Activated T-cell treated with anti-CD3 and anti-CD28 coated beads for 48 hours (primary cell): ENCODE data around the gene NFRKB.

ENCODE experiments used
- DNase-seq: peaks from one replicate; pipeline ENCODE4 v3.0.0-alpha.2; 2020; ENCODE audit warnings: low read depth

Gene NFRKB

DNA sequence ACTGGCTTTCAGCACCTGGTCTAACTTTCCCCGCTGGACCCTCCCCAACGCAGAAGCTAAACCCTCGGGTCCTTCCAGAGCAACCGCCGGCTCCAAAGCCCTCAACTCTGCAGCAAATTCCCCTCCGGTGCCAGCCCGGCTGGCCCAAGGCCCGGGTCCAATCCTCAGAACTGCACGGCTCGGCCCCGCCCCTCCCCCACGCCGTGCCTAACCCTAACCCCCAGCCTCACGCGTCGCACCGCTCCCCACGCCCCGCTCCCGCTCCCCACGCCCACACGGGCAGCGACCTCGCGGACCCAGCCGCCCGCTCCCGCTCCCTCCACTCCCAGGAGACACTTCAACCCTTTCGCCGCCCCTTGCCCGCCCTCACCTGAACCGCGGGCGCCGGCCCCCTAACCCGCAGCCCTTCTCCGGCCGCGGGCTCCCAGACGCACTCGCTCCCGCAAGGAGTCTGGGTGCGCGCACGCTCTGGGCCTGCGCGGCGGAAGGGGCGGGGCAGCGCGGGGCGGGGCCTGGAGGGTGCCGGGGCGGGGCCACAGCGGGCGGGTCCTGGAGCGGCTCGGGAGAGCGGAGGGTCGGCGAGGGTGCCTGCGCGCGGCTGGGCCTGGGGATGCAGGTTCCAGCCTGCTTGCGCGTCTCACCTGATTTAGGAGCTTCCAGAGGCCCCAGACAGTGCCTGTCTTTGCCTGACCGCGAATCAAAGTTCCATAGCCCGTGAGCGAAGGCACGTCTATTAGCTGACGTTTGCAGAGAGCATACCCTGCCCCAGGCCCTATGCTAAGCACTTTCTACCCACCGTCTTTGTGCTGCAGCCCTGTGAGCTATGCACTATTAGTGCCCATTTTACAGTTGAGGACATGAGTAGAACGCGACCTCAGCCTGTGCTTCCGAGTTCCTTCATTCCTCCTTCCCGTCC lies at the start of gene NFRKB:
TSS of gene NFRKB (minus strand) at position 453 of the 916 bp plus-strand sequence. CDS start 2,729 bp downstream, outside the sequence.
- DNase-seq, result peak; percentile 90

GRCh38 chr11:129944696-129945095 lies 49.3 kb upstream of the NFRKB start:
- no peak for DNase-seq

DNA sequence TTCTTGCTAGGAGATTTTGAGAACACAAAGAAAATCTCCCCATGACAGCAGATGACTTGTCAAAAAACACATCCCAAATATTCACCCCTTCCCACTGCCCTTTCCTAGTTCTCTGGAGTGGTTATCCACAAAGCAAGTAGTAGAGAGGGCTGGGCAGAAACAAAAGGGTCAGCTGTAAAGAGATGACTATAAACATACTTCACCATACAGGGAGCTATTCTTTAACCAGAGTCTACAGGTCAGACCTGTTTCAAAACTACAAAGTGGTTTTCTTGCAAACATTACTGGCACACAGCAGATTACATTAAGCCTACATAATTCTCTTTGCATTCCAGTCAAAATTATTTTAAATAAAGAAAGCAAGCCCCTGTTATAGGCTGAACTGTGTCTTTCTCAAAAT lies 47.7 kb upstream of the NFRKB start:
- DNase-seq, result no peak

GRCh38 chr11:129939510-129939909 lies 44.1 kb upstream of the NFRKB start:
- no peak for DNase-seq

DNA sequence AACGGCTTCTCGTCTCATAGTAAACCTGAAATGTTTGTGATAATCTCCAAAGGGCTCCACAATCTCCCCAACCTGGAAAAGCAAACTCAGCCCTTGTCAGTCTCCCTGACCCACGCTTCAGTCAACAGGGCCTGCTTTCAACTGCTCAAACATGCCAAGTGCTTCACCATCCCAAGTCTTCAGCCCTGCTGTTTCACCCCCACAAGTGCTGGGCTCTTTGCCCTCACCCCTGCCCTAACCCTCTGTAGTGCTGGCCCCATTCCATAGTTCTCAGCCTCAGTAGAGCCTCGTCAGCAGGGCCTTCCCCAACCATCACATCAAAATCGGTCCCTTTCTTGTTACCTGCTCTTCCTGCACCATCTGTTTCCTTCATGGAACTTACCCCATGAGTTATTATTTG lies 43.4 kb upstream of the NFRKB start:
- DNase-seq, result no peak

DNA sequence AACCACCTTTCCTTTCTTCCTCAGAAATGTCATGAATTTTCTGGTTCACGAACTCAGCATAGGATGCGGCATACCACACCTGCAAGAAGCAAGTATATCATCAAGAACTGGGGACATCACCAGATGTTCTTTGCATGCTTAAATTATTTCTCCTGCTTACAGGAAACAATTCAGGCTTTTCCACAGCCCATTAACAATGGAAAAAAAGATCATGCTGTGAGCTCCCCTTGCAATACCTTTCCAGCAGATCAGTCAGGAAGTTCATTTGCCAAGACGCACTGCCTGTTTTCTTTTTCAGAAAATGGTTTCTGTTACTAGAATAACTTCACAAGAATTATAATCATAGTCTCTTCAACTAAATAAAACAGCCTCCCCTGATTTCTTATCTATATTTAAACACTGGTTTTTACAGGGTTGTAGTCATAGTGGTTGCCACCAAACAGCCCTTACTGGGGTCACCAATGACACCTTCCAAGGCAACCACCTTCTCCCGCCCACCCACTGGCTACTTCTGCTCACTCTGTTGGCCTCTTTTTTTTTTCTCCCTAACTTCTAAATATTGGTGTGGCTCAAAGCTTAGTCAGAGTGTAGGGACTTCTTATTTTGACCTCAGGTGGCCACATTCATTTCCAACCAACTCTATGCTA lies 42.3 kb upstream of the NFRKB start:
- DNase-seq, result no peak

- no peak for DNase-seq
Observed at GRCh38 chr11:129935723-129936122, 40.3 kb upstream of the NFRKB start.

DNA sequence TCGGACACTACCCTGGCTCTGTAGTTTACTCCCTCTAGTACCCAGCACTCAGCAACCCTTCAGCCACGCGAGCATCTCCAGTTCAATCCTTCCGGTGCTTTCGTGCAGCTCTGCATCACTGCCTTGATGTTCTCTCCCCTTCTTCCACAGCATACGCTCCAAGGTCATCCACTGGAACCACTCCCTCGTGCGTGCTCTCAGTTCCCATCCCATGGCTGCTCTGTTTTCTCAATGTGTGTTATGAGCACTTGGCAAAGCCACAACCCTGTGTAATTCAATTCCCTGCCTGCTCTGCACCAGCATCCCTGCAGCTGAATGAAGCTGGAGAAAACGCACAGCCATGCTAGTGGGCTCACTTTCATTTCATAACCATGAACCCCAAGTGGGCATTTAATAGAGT lies 38.5 kb upstream of the NFRKB start:
- DNase-seq, result no peak

DNA sequence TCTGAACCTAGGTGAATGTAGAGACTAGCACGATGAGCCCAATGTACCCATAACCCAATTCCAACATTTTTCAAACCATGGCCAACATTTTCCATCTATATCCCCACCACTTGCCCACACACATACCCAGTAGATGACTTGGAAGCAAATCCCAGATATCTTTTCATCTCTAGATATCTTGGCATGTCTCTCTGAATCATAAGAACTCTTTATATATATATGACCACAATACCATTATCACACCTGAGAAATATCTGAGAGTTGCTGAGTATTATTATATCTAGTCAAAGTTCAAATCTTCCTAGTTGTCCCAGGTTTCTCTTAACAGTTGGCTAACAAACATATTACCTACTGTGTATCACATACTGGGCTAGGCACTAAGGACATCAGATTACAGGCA lies 37.9 kb upstream of the NFRKB start:
- no peak for DNase-seq

DNA sequence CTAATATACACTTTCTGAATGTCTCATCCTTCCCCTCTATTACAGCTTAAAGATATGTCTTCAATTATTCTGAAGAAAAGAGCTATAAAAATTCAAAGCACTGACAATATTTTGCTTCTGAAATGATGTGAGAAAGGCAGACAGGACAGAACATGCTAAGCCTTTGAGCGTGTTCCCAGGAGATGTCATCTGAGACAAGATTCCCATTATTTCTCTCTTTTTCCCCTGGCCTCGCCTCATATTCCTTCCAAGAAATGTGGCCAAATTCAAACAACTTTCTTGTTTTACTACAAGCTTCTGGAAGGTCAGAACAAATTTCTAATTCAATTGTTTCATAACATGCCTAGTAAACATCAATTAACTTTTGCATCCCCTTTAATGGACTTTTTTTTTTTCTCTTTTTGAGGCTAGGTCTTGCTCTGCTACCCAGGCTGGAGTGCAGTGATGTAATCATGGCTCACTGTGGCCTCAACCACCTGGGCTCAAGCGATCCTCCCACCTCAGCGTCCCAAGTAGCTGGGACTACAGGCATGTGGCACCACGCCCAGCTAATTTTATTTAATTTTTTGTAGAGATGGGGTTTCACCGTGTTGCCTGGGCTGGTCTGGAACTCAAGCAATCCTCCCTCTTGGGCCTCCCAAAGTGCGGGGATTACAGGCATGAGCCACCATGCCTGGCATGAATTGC lies 37.1 kb upstream of the NFRKB start:
- DNase-seq, result no peak

GRCh38 chr11:129930743-129931142 lies 35.4 kb upstream of the NFRKB start:
- no peak for DNase-seq

DNA sequence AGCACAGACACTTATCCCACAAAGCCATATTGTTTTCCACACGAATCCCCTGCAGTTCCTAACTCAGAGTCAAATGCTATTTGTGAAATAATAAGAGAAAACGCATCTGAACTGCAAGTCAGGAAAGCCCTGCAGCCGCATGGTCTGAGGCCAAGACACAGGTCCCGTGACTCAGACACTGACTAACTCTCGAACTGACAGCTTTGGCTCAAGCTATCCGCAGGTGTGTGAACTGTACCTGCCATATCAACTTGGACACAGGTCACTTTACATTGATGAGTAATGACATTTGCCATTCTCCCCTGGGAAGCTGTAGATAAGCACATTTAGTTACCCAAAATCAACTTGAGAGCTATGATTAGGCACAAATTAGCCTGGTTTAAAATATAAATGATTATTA lies 34.9 kb upstream of the NFRKB start:
- DNase-seq, result no peak

- DNase-seq, result no peak
Observed at GRCh38 chr11:129929721-129930120, 34.3 kb upstream of the NFRKB start.

GRCh38 chr11:129928923-129929692 lies 33.7 kb upstream of the NFRKB start:
- no peak for DNase-seq

- DNase-seq, result no peak
Observed at GRCh38 chr11:129922674-129923073, 27.3 kb upstream of the NFRKB start.

- no peak for DNase-seq
Observed at GRCh38 chr11:129918361-129918760, 23.0 kb upstream of the NFRKB start.

DNA sequence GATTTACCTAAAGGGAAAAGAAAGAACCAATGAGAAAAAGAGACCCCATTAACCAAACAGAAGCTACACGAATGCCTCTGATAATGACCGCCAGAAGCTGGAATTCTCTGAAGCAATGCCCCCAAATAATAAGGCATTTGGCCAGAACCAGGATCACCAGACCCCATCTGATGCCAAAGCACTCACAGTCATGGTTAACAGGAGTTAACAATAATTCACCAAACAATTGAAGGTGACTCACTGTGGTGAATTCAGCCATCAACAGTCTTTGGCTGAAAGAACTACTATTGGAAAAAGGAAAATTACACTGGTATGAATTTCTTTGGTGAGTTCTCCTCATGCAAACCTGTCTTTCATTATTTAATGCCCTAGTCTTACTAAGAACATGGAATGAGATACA lies 21.9 kb upstream of the NFRKB start:
- DNase-seq, result no peak

GRCh38 chr11:129911298-129911697 lies 15.9 kb upstream of the NFRKB start:
- DNase-seq, result no peak

- DNase-seq, result no peak
Observed at GRCh38 chr11:129910360-129910759, 15.0 kb upstream of the NFRKB start.

- DNase-seq, result no peak
Observed at GRCh38 chr11:129905402-129905801, 10.0 kb upstream of the NFRKB start.

GRCh38 chr11:129896062-129896461 lies 684 bp upstream of the NFRKB start:
- no peak for DNase-seq
